B cell (primary cell): Measurements from ENCODE around the gene MED20. TPM values are rescaled to one million over a fixed set of nuclear protein-coding genes. Genes with fewer than 3 reads are reported as not detected.

Experiments
- ATAC-seq: fragments of 200-7000 bp; cut with Tn5 transposase; one replicate; pipeline ENCODE4 v1.10.0; 2021; ENCODE audit warnings: low read depth, mild to moderate bottlenecking, moderate number of reproducible peaks, moderate library complexity
- CTCF ChIA-PET: fragments of 350-600 bp; sonication (Branson Sonifier 250); formaldehyde crosslinking; loops from one replicate; lab custom pipeline; 2021; ENCODE audit warnings: antibody characterized with exemption, inconsistent platforms; lab: Charles Lee
- POLR2A ChIA-PET: fragments of 350-600 bp; sonication (Branson Sonifier 250); formaldehyde crosslinking; loops from one replicate; lab custom pipeline; 2021; ENCODE audit warnings: antibody characterized with exemption; lab: Charles Lee
- DNase-seq: peaks from one replicate; pipeline ENCODE4 v3.0.0; 2013
- H2AFZ ChIP-seq: 2 replicates; pipeline ENCODE4 v1.6.1; 2012; ENCODE audit warnings: mild to moderate bottlenecking, low read depth, low read length; ENCODE audit not compliant: insufficient read depth, poor library complexity, severe bottlenecking
- H3K27ac ChIP-seq, 2 donors: 1 replicate in 1 of 2; 2 replicates in 1 of 2; pipeline ENCODE4 v1.5.1; 2012 to 2013; ENCODE audit warnings: low read length in 2 of 2, mild to moderate bottlenecking in 2 of 2, moderate library complexity in 1 of 2
- H3K27me3 ChIP-seq, 4 experiments: fragments of 200-600 bp in 1 of 4; sonication (generic) in 1 of 4; replicated peaks in 1 of 4; 1 replicate in 2 of 4; 2 replicates in 2 of 4; pipeline versions ENCODE4 v1.6.1 to v1.7.0; 2013 to 2016; ENCODE audit warnings: low read length in 3 of 4, mild to moderate bottlenecking in 2 of 4, mixed read lengths in 1 of 4, moderate library complexity in 1 of 4; ENCODE audit not compliant: insufficient read depth in 4 of 4, control insufficient read depth in 3 of 4; ENCODE audit errors: control extremely low read depth in 1 of 4
- H3K36me3 ChIP-seq, 2 experiments: replicated peaks in 1 of 2; 1 replicate in 1 of 2; 2 replicates in 1 of 2; pipeline versions ENCODE4 v1.6.1 to v1.7.1; 2013; ENCODE audit warnings: low read length in 1 of 2; ENCODE audit not compliant: insufficient read depth in 2 of 2, control insufficient read depth in 1 of 2; ENCODE audit errors: control extremely low read depth in 1 of 2, extremely low read depth in 1 of 2
- H3K4me1 ChIP-seq, 2 donors: fragments of 200-600 bp in 1 of 2; sonication (generic) in 1 of 2; 1 replicate in 1 of 2; 2 replicates in 1 of 2; pipeline versions ENCODE4 v1.5.1 to v1.6.1; 2013 to 2017; ENCODE audit warnings: low read length in 2 of 2; ENCODE audit not compliant: control insufficient read depth in 2 of 2, insufficient read depth in 2 of 2
- H3K4me2 ChIP-seq: replicated peaks from 2 replicates; pipeline ENCODE3; 2012; ENCODE audit warnings: mild to moderate bottlenecking, low read depth, low read length; ENCODE audit not compliant: poor library complexity, severe bottlenecking
- H3K4me3 ChIP-seq, 5 experiments: fragments of 200-600 bp in 1 of 5; sonication (generic) in 1 of 5; 1 replicate in 3 of 5; 2 replicates in 2 of 5; pipeline versions ENCODE4 v1.5.1 to v1.7.0; 2011 to 2016; ENCODE audit warnings: low read length in 4 of 5, mild to moderate bottlenecking in 4 of 5, low read depth in 2 of 5, control low read depth in 1 of 5, moderate library complexity in 1 of 5; ENCODE audit not compliant: insufficient read depth in 1 of 5; ENCODE audit errors: control extremely low read depth in 1 of 5, extremely low read depth in 1 of 5
- H3K79me2 ChIP-seq: fragments of 200-600 bp; sonication (generic); one replicate; pipeline ENCODE4 v1.6.0; 2016; ENCODE audit warnings: low read length; ENCODE audit not compliant: control insufficient read depth, insufficient read depth
- H3K9ac ChIP-seq: fragments of 200-600 bp; sonication (generic); 2 replicates; pipeline ENCODE4 v1.6.1; 2017; ENCODE audit warnings: mild to moderate bottlenecking, low read length, moderate library complexity
- H3K9me3 ChIP-seq, 3 donors: one replicate each; pipeline versions ENCODE4 v1.6.1 to v1.7.1; 2013; ENCODE audit warnings: low read length in 2 of 3; ENCODE audit not compliant: control insufficient read depth in 2 of 3, insufficient read depth in 1 of 3; ENCODE audit errors: control extremely low read depth in 1 of 3
- H4K20me1 ChIP-seq: 2 replicates; pipeline ENCODE4 v1.6.0; 2012; ENCODE audit warnings: mild to moderate bottlenecking, low read length; ENCODE audit not compliant: insufficient read depth, control insufficient read depth, poor library complexity, severe bottlenecking
- H3K27ac Mint-ChIP-seq: one replicate; pipeline ENCODE4 v1.8.0; 2021; ENCODE audit warnings: mixed read lengths
- H3K27me3 Mint-ChIP-seq: one replicate; pipeline ENCODE4 v1.8.0; 2021; ENCODE audit warnings: mixed read lengths
- H3K4me1 Mint-ChIP-seq: one replicate; pipeline ENCODE4 v1.8.0; 2021; ENCODE audit warnings: mixed read lengths
- H3K4me3 Mint-ChIP-seq: one replicate; pipeline ENCODE4 v1.8.0; 2021; ENCODE audit warnings: mixed read lengths
- H3K9me3 Mint-ChIP-seq: one replicate; pipeline ENCODE4 v1.8.0; 2022; ENCODE audit warnings: mixed read lengths; ENCODE audit not compliant: insufficient read depth
- EZH2 ChIP-seq: IDR thresholded peaks from 2 replicates; pipeline ENCODE4 v1.6.1; 2012; ENCODE audit warnings: borderline replicate concordance, low read depth, mild to moderate bottlenecking, moderate library complexity, low read length; ENCODE audit not compliant: insufficient read depth, poor library complexity, severe bottlenecking
- WGBS: methylation state at CpG from one replicate; pipeline ENCODE4 v1.1.5; 2013; ENCODE audit warnings: missing lambda C conversion rate; ENCODE audit not compliant: insufficient coverage; 5-methylcytosine and 5-hydroxymethylcytosine counted together
- intact Hi-C: fragments of 100-400 bp; cut with micrococcal nuclease; formaldehyde crosslinking; loops from one replicate; pipeline ENCODE4 v1.10.0; 2022
- polyA plus RNA-seq: library from polyadenylated mRNA; depleted of rRNA; stranded (reverse); fragments of >200 nt; gene quantifications from 2 replicates; pipeline ENCODE4 v1.2.3, GENCODE V29; 2012
- total RNA-seq, 2 donors: library from RNA; stranded (reverse); fragments of 120-200 nt in 1 of 2; gene quantifications; 1 replicate in 1 of 2; 2 replicates in 1 of 2; pipeline versions ENCODE4 v1.2.3 to v1.2.4, GENCODE V29; 2013 to 2022
- TF ChIP-seq, protein P1 (sequence below): fragments of 200-600 bp; IDR thresholded peaks from one replicate; pipeline ENCODE4 v1.8.0; 2022; ENCODE audit warnings: antibody characterized with exemption, mild to moderate bottlenecking

The MED20 gene
- total and polyA plus RNA-seq, 2 donors (not counting 1 experiment from before 2014, with no cell fraction given), result 4.6 to 18.2 TPM

DNA sequence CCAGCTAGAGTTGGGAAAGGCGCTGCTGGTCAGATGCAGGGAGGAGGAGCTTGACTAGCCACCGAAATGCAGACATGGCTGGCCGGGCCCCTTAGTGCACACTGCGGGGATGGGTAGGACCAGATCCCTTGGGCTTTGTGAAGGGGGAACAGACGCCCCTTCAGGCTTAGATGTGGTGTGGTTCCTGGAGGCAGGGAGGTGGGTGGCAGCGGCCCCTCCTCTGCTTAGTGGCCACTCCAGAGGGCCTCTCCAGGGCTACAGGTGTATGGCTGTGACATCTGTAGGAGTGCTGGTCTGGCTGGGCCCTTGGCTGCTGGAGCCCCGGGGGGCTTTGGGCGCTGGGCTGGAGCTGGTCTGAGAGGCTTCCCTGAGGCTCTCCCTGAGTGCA lies 14.7 kb upstream of the MED20 start:
- Mint-ChIP-seq H3K9me3 (no peaks in the 10 kb centered on the region), H3K4me3 (no peak overlapping the region), H3K4me1 (peaks cover 63% of the 10 kb centered on the region), H3K27ac (peak overlapping the region; percentile 87), H3K27me3 (no peaks in the 10 kb centered on the region)
- Histone ChIP-seq H3K4me2 (peak overlapping the region; percentile 40), H3K9ac (no peak overlapping the region), H3K9me3 (no peaks in the 10 kb centered on the region), H2AFZ (no peak overlapping the region), H4K20me1 (peaks cover 85% of the 10 kb centered on the region), H3K79me2 (peaks cover 62% of the 10 kb centered on the region), H3K36me3 (peaks cover 3 to 55% of the 10 kb centered on the region in 2 experiments), H3K4me3 (no peak overlapping the region), H3K27ac (peak overlapping the region; percentile 10 to 59), H3K27me3 (no peaks in the 10 kb centered on the region), H3K4me1 (peaks cover 59 to 65% of the 10 kb centered on the region in 2 donors)
- POLR2A ChIA-PET, result interaction anchor here (0.6 to 1.1 kb wide), 5 partner anchors 13 to 207 kb away, joined by 3 to 8 read pairs (median 3); partner anchors contain the start of gene C6orf132
- ATAC-seq, result no peak
- WGBS, result 30% methylated on average over 8 of the region's 8 CpGs
- TF ChIP-seq, protein P1, sequence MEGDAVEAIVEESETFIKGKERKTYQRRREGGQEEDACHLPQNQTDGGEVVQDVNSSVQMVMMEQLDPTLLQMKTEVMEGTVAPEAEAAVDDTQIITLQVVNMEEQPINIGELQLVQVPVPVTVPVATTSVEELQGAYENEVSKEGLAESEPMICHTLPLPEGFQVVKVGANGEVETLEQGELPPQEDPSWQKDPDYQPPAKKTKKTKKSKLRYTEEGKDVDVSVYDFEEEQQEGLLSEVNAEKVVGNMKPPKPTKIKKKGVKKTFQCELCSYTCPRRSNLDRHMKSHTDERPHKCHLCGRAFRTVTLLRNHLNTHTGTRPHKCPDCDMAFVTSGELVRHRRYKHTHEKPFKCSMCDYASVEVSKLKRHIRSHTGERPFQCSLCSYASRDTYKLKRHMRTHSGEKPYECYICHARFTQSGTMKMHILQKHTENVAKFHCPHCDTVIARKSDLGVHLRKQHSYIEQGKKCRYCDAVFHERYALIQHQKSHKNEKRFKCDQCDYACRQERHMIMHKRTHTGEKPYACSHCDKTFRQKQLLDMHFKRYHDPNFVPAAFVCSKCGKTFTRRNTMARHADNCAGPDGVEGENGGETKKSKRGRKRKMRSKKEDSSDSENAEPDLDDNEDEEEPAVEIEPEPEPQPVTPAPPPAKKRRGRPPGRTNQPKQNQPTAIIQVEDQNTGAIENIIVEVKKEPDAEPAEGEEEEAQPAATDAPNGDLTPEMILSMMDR, result no peak
- TF ChIP-seq EZH2, result no peak
- no peak for DNase-seq
- CTCF ChIA-PET, result interaction anchor here (0.9 to 12.5 kb wide), 11 partner anchors 8 to 149 kb away, joined by 3 to 263 read pairs (median 5); partner anchors contain the start of genes BYSL, MED20, TAF8 and TOMM6
- intact Hi-C loops, result loop anchor here (1.0 kb wide), 3 partner anchors 40 to 109 kb away; partner anchors contain the start of gene USP49

DNA sequence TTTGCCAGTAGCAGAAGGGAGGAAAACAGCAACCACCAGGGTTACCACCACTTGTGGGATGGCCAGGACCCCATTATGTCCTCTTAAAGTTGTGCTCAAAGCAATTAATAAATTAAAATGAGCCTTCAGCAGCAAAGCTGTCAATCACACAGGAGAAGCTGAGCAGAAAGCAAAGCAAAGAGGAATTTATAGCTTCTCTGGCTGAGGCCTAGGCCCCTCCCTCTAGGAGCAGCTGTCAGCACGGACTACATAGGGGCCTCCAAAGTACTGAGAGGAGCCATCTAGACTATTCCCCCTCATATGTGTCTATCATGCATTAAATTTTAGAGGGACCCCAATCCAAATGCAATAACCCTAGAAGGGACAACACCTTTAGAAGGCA lies 14.2 kb upstream of the MED20 start:
- Mint-ChIP-seq H3K4me3 (no peak overlapping the region), H3K27ac (peak overlapping the region; percentile 15), H3K9me3 (no peaks in the 10 kb centered on the region), H3K27me3 (no peaks in the 10 kb centered on the region), H3K4me1 (peaks cover 58% of the 10 kb centered on the region)
- H3K27ac ChIP-seq, result peak overlapping the region in 1 of 2 donors; percentile 59
- peaks cover 3 to 60% of the 10 kb centered on the region in 2 experiments for H3K36me3 ChIP-seq
- no peak overlapping the region for H3K9ac ChIP-seq
- no peaks in the 10 kb centered on the region for H3K27me3 ChIP-seq
- ChIA-PET POLR2A (interaction anchor here (0.6 to 0.7 kb wide), 2 partner anchors 94 to 207 kb away, joined by 3 to 8 read pairs; partner anchors contain the start of gene C6orf132), CTCF (interaction anchor here (0.9 to 12.5 kb wide), 9 partner anchors 9 to 148 kb away, joined by 3 to 263 read pairs (median 5); partner anchors contain the start of genes BYSL, MED20, TAF8 and TOMM6)
- peaks cover 85% of the 10 kb centered on the region for H4K20me1 ChIP-seq
- no peak for TF ChIP-seq EZH2
- TF ChIP-seq, protein P1, result no peak
- H3K79me2 ChIP-seq, result peaks cover 57% of the 10 kb centered on the region
- no peaks in the 10 kb centered on the region for H3K9me3 ChIP-seq
- ATAC-seq, result no peak
- peak overlapping the region; percentile 5 for H3K4me2 ChIP-seq
- intact Hi-C loops, result no loop called here
- no CpG with 5 or more reads among the region's 1 CpG for WGBS
- H3K4me3 ChIP-seq, result no peak overlapping the region
- H3K4me1 ChIP-seq, result peaks cover 54 to 60% of the 10 kb centered on the region in 2 donors
- no peak for DNase-seq
- H2AFZ ChIP-seq, result no peak overlapping the region
